ENCODE results near the gene DGKI.

DGKI gene

DNA sequence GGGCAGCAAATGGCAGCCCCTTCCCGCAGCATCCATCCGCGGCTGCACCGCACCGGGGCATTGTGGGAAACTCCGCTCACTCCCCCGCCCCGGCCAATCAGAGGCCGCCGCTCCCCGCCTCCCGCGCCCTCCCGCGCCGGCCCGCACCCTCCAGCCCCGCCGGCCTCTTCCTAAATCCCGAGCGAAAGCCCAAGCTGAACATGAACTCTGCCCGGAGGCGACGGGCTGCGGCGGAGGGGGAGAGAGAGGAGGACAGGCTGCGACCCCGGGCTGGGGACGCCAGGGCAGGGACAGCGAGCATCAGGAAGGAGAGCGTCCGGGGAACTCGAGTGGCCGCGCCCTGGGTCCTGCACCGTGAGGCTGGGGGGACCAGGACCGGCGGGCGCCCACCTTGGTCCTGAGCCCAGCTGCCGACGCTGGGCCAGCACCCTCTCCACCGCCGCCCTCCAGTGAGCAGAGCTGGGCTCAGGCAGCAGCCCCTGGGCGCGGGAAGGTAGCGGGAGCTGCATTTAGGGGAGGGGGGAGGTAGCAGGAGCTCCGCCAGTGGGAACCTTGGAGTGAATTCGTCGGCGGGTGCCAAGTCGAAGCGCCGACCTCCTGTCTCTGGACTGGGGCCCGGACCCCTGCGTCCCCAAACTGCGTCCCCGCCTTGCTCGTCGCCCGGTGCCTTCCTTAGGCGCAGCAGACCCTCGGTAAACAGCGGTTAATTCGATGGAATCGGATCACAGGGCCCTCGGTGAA is at the start of gene DGKI:
TSS of gene DGKI (minus strand) at position 148 of the 741 bp plus-strand sequence.
- DNase-seq (ENCODE audit: low spot score): no peak

DNA sequence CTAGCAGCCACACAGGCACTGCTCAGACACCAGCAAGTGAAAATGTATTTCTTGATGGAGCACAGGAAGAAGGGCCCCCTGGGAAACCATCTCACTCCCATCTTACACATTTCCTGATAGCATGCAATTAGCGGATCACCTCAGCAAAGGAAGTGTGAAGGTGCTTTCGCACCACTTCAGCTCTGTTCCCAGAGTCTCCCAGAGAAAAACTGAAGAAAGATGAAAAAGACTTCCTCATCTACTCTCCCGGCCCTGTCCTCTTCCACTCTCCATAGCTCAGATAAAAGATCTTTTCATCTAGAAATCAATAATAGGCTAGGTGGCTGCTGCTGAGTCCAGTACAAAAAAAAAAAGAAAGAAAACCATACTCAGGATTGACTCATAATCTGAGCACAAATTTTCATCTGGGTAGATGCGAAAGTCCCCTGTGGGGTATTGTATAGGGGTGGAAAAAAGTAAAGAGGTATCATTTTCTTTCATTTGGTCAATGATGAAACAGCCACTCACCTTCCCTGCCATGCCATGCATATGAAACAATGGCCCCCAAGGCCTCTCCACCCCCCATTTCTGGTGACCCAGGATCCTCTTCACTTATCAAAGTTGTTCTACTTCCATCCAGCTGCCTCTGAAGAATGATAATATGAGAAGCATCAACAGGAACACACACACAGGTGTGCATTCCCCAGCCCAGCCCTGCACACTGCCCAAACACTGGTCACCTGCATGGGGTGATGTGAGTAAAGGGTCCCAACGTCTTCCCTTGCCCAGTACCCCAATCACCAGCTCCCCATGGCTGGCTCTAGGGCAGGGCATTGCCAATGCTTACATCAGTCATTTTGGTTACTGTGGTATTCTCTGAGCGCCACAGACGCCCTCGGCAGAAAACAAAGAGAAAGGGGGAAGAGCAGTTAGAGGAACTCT is 48.8 kb upstream of the DGKI start:
- no peak for DNase-seq (ENCODE audit: low spot score)

DNA sequence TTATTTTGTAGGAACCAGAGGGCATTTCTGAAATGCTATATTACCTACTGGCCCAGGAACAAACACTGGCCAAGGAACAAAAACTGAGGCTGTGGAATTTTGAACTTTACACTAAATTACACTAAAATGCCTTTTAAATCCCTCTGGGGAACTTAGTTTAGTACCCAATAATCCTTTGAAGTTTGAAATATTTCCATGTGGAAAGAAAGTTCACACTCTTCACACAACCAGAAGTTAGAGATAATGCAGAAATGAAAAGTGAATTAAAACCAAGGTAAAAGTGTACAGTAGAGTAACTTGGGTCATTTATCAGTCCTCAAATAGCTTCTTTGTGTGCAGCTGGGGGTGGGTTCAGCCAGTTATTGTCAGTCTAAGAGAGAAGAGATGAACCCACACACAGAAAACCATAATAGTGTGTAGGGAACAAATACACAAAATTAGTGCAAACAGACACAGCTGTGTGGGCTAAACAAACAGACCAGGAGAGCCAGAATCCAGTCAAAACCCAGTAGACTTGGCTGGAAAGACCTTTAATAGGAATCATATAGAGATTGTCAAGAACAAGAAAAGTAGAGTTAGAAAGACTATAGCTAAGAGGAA is 46.5 kb upstream of the DGKI start:
- DNase-seq (ENCODE audit: low spot score): no peak

DNA sequence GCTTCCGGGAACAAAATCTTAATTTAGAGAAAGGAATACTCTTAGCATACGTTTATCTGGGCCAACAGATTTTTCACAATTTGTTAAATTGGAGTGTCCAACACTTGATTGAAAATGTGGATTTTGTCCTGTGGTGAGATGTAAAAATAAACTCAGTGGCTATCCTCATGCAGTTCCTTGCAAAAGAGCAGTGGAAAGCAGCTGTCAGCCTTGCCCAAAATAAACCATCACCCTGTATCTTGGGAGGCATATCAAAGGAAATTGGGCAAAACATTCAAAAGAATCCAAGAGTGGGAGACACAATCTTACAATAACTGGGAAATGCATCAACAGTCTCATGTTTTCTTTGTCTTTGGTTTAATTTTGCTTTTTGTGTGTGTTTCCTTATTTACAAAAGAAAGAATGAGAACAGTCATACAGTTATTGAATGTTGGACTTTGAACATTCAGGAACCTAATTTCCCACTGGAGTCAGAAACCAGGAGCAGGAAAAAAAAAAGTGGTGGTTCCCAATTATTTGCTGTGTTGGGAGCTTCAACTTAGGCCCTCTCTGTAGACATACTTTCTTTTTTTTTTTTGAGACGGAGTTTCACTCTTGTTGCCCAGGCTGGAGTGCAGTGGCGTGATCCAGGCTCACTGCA is 44.4 kb upstream of the DGKI start:
- DNase-seq (ENCODE audit: low spot score): no peak

DNA sequence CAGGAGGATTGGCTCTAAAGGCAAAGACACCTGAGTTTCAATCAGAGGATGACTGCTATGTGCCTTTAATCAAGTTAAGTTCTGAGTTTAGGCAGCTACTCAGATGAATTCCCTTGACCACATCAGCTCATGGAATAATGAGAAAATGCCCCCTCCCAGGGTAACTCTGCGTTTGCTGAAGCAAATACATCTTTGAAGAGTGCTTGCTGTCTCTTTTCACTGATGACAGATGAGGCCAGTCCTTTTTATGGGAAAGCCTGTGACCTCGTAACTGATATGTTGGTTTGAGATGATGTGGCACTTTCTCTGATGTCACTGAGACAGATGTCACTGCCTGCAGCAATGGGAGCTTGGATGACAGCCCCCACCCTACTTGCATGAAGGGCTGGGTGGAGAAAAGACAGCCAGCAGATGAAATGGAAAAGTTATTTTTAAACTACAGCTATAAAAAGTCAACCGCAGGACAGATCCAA is 43.7 kb upstream of the DGKI start:
- DNase-seq (ENCODE audit: low spot score): no peak

DNA sequence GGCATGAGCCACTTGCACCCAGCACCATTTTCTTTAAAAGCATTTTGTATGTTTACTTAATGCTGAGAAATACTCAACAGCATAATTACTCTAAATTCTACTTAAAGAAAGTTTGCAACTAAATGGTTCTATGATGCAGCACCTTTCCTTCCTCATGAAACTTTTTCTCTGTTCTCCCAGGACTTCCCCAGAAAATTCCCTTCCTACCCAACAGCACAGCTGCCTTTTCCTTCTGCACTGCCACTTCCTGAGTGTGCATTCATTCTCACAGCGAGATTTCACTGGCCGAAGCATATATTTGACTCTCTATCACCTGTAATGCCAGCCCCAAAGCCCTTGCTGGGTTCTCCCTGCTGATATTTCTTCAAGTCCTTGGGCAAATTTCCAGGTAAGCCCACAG is 41.5 kb upstream of the DGKI start:
- DNase-seq (ENCODE audit: low spot score): no peak

DNA sequence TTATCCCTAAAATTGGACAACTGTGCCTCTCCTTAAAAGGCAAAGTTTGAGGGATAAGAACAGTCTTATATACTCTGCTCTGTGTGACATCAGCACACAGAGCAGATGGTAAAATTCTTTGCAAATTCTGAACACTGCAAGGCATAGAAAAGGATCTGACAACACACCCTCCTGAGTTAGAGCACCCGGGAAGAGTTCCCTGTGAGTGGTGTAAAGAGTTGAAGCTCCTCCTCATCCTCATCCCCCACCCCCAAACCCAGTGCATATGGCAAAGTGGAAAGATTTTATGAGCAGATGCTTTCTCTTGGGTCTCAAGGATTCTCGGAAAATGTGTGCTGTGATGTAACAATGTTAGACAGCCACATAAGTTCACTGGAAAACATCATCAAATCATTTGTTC is 40.0 kb upstream of the DGKI start:
- no peak for DNase-seq (ENCODE audit: low spot score)

DNA sequence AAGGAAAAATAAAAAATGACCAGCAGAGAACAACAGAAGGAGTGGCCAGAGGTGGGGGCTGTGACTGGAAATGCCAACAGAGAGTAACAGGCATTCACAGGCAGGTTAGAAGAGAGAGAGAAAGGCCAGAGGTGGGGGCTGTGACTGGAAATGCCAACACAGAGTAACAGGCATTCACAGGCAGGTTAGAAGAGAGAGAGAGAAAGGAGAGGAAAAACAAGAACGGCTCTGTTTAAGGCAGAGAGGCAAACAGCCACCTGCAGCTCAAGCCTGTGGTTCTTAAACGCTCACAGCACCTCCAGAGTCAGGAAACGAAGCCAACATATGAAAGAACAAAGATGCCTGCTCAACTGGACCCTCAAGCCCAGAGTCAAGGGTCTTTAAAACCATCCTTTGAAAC is 39.5 kb upstream of the DGKI start:
- no peak for DNase-seq (ENCODE audit: low spot score)

DNA sequence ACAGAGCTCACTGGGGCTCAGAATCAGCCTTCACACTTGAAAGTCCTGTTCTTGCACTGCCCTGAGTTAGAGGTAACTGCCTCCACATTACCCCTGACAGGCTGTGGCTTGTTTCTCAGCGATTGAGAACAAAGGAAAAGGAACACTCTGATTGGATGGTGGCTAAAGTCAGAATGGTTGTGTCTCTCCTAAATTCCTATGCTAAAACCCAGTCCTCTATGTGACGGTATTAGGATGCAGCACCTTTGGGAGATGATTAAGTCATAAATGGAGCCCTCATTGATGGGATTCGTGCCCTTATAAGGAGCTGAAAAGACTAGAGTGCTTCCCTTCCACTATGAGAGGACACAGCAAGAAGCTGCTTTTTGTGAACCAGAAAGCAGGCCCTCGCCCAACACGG is 38.9 kb upstream of the DGKI start:
- no peak for DNase-seq (ENCODE audit: low spot score)

DNA sequence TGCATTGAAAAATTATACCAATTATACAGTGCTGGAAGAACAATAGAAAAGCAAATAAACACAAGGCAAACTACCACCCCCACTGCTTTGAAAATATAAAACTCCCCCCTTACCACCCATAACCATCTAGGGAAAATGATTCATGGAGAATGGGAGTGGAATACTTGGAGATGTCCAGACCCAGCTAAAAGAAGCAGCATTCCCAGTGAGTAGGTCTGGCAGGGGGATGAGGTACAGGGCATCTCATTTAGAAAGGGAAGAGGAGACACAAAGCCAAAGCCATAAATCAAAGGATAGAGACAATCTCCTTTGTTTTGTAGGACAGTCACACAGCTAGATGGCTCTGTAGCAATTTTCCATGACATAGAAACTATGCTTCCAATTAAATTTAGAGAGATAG is 36.0 kb upstream of the DGKI start:
- DNase-seq (ENCODE audit: low spot score): no peak

DNA sequence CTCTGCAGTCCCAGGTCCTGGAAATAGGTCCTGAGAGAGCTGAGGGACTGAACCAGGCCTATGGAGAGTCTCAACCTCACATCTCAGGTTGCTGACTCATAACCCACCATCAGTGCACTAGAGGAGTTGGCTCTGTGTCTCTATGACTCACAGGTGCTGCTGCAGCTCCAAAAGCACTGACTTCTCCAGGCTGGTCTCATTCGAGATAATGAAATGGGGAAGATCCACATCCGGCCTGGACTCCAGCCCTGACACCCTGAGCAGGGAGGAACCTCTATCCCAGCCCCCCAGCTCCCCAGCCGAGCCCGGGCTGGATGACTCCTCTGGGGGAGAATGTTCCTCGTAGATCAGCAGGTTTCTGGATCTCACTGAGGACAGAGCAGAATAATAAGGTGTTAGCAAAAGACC is 35.5 kb upstream of the DGKI start:
- DNase-seq (ENCODE audit: low spot score): no peak

DNA sequence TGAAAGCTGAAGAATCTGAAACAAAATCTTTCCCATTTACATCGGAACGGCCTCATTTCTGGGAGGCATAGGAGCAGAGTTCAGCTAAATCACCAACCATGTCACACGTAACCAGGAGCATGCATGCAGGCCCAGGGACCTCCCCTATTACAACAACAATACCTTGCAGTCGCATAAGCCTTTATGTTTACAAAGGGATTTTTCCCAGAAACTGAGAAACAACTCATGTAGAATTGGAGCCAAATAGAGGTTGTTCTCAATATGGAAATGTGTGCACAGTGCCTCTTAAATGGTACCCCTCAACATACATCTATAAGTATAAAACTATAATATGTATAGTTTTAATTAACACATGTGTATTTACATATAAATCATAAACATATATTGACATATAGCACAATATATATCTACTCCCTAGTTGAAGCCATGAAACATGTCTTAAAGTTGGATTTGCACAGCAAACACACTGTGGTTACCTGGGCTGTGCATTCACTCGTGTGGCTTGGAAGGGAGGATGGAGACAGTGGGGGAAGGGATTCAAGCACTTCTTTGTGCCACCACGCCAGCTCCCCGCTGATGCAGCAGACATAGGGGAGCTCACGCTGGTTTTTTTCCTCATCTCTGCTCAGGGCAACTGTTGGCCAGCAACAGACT is 35.0 kb upstream of the DGKI start:
- DNase-seq (ENCODE audit: low spot score): no peak

DNA sequence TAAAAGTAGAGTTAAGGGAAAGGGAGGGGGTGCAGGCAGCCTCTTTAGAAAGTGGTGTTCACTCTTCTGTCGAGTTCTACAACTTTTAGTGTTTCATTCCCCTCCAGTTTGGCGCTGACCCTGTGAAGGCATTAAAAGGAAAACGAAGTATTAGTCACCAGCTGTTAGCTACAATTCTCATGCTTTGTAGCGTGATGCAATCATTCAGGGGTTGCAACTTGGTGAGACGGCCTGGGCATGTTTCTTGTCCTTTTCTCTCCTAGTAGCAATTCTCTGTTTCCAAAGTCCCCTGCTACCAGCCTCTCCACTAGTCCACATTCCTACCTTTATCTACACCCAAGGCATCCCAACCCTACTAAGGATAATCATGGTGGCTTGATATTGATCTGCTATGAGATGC is 33.7 kb upstream of the DGKI start:
- no peak for DNase-seq (ENCODE audit: low spot score)

DNA sequence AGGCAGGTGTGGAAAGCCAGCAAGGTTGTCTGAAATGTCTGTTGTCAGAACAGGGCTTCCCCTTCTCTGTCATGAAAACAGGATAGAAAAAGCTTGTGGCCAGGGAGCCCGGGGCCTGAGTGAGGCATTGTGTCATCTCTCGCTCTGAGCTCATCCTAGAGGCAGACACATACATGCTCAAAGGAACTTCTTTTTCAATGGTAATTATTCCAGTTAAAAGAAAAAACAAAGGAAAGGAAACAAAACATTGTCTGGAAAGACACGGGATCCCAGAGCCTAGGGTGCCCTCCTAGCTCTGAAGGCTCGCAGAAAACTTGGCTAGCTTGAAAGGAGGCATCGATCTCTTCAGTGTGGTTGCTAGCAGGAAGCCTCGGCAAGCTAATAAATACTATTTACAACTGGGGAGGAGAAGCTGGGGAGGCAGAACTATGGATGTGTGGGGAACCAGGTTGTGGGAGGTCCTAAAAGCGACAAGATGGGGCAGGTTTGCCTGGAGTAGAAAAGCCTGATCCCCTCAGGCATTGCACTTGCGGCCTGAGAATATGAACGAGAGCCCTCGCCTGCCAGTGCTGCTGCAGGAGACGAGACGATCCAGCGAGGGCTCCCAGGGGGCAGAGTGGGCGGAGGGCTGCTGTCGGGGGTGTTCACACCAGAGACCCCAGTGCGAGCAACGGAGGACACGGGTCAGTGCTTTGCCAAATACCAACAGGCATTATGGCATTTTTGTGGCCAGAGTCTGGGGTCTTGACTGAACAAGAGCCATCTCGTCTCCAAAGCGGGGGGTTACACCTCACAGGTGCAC is 32.8 kb upstream of the DGKI start:
- no peak for DNase-seq (ENCODE audit: low spot score)

DNA sequence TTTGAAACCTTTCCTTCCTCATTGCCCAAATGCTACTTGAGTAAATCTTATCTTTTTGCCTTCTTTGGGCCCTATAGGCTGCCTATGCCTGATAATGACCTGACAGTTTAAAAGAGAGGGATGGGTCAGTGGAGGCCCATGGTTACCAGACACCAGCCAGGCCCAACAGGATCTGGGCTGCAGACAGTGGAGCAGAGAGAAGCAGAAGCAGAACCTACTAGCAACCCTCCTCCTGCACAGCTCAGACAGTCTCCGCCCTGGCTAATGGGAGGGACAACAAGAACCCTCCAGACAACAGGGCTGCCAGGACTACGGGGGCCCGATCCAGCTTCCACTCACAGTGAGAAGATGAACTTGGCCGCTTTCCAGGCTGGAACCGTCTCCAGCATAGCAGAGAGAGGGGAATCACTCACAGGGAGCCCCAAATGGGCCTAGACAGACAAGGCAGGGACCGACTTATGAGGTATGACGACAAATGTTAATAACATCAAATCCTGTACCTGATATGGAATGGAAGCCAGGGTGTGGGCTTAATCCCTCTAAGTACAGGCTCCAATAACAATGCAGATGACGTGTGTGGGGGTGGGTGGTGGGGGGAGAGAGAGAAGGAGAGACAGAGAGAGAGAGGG is 31.7 kb upstream of the DGKI start:
- no peak for DNase-seq (ENCODE audit: low spot score)

DNA sequence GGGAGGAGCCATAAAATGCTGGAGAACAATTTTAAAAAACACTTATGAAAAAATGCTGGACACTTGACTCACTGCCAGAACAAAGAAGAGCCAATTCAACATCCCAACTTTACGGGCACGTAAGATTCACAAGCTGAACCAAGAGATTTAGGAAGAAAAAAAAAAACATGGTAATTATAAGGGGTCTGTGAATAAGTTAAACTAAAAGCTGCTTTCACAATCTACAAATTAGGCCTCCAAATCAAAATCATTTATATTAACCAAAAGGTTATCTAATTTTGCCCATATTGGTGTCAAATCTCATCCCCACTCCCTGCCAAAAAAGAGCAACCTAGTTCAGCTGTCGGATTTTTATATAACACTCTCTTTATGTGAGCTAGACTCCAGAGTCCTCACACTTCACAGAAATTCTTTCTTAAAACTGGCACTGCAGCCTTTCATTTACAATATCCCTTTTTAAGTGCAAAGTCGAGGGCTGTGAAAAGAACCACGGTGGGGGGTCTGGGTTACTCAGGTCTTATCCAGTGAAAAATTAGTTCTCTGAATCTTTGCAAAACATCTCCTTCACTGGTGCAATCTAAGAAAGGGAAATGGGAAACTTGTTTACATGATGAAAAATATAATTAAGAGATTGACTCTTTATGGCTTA is 30.4 kb upstream of the DGKI start:
- no peak for DNase-seq (ENCODE audit: low spot score)

DNA sequence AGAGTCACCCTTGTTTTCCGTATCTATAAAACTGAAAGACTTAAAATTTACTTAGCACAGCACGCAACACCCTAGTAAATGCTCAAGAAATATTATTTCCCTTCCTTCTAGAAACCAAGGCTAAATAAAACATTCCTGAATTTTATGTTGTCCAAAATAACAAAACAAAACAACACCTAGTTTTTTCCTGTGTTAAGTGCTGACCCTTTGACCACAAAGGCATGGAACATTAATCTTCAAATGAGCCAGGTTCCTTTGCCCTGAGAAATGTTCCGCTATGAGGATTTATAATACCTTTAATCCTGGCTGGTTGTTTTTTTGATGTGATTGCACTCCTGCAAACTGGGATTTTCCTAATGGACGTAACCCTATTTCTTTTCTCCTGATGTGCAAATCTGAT is 29.0 kb upstream of the DGKI start:
- no peak for DNase-seq (ENCODE audit: low spot score)

DNA sequence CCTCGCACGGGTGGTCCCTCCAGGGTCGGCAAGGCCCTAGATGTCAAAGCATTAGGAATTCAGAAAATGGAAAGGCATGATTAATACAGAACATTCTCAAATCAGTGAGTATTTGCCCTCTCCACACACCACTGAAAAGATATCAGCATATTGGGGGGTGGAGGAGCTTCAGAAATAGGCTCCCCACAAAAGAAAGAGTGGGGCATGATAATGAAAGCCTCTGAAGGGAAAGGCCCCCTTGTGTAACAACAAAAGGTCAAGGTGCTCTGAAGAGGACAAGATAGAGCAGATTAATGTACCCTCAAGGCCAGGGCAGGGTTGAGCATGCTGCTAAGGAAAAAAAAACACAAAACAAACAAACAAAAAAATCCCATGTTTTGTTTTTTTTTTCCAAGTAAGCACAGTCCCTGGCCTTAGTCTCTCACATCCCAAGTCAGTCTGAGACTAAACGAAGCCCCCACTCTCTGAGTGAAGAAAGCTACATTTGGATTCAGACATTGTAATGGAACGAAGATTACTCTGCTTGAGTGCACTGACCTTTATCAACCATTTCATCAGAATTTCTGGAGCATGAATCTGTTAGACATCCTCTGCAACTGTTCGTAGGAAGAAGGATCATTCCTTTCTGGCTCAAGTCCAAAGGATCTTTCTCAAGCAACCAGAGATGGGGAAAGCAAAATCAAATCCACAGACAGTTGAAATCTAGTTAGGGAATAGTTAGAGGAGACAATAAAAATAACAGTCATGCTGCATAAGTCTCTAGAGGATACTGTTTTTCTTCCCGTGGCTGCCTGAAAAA is 27.4 kb upstream of the DGKI start:
- DNase-seq (ENCODE audit: low spot score): no peak

DNA sequence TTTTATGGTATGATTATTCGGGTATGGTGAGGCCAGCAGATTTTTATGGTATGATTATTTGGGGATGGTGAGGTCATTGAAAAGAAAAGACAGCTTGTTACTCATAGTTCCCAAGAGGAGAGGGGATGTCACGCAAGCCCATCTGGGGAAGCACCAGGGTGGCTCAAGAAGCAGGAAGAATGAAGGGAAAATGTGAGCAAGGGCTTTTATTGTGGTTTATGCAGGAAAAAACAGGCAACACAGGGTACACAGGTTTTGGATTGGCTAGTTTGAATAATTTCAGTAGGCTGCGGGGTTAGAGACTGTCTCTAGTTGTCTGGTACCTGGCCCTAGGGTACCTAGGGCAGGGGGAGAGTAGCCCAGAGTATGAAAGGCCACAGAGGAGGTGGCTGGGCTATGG is 26.8 kb upstream of the DGKI start:
- DNase-seq (ENCODE audit: low spot score): no peak

All from hematopoietic multipotent progenitor cell treated with erythropoietin and hydrocortisone succinate and interleukin-3 and kit ligand, for 15 days (in vitro differentiated cells).